Tibial nerve (tissue), 4 donors: ENCODE measurements around the gene GLB1L2. TPM values are rescaled to one million over a fixed set of nuclear protein-coding genes. Genes with fewer than 3 reads are reported as not detected.

Experiments used
- DNase-seq, 2 donors: peaks; one replicate each; pipeline ENCODE4 v3.0.0-alpha.2; 2019; ENCODE audit warnings: low spot score in 2 of 2
- H3K27ac ChIP-seq, 4 donors: fragments of 200-600 bp; sonication (generic) in 3 of 4; one replicate each; pipeline ENCODE4 v1.5.1; 2017 to 2019; ENCODE audit warnings: mild to moderate bottlenecking in 1 of 4
- H3K27me3 ChIP-seq, 2 donors: fragments of 200-600 bp; sonication (generic) in 1 of 2; one replicate each; pipeline versions ENCODE4 v1.5.1 to v1.6.0; 2017 to 2019
- H3K36me3 ChIP-seq, 3 donors: fragments of 200-600 bp; sonication (generic); one replicate each; pipeline ENCODE4 v1.5.1; 2018 to 2019
- H3K4me1 ChIP-seq, 4 donors: fragments of 200-600 bp; sonication (generic) in 3 of 4; one replicate each; pipeline ENCODE4 v1.5.1; 2017 to 2019
- H3K4me3 ChIP-seq, 4 donors: fragments of 200-600 bp; sonication (generic) in 3 of 4; one replicate each; pipeline ENCODE4 v1.5.1; 2017 to 2019; ENCODE audit warnings: mild to moderate bottlenecking in 1 of 4, moderate library complexity in 1 of 4
- H3K9me3 ChIP-seq, 4 donors: fragments of 200-600 bp; sonication (generic) in 3 of 4; one replicate each; pipeline ENCODE4 v1.5.1; 2017 to 2019
- EP300 ChIP-seq, 2 donors: sonication (generic); formaldehyde crosslinking; IDR thresholded peaks; one replicate each; pipeline ENCODE4 v1.6.1; 2017; ENCODE audit warnings: antibody characterized with exemption in 2 of 2, mild to moderate bottlenecking in 1 of 2
- POLR2A ChIP-seq, 2 donors: fragments of 450-650 bp; IDR thresholded peaks; one replicate each; pipeline ENCODE4 v1.6.1; 2017; ENCODE audit warnings: antibody characterized with exemption in 2 of 2, mild to moderate bottlenecking in 2 of 2, moderate library complexity in 2 of 2
- WGBS, 2 donors: methylation state at CpG; one replicate each; pipeline ENCODE4 v1.1.5; 2018; 5-methylcytosine and 5-hydroxymethylcytosine counted together
- total RNA-seq, 4 donors: library from RNA; depleted of rRNA; stranded (reverse); fragments of >200 nt; gene quantifications; one replicate each; pipeline ENCODE4 v1.1.0, GENCODE V29; 2016
- TF ChIP-seq, protein P1 (sequence below), 5 experiments: fragments of 200-600 bp in 3 of 5; fragments of 450-650 bp in 2 of 5; sonication (generic) in 3 of 5; IDR thresholded peaks; one replicate each; pipeline ENCODE4 v1.5.1; 2016 to 2019; ENCODE audit warnings: antibody characterized with exemption in 5 of 5, mild to moderate bottlenecking in 3 of 5, moderate library complexity in 2 of 5

The GLB1L2 gene
- total RNA-seq, 4 donors from 2014 or later = 2.0 to 8.1 (median 5.6) TPM

DNA sequence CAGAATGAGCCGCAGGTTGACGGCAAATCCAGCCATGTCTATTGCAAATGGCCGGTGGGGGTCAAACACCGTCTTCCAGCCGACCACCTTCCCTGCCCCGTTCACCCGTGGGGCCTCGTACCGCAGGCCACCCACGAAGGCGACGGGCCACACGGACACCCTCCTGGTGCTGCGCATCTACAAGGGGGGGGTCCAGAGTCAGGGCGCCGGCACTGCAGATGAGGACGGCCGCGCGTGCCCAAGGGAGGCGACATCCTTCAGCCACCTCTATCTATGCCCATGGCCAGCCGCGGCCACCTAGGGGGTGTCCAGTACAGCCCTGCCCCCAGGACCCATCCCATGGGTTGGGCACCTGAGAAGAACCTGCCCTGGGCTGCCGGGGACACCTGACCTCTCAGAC lies 51.0 kb downstream of the GLB1L2 start:
- TF ChIP-seq, protein P1, sequence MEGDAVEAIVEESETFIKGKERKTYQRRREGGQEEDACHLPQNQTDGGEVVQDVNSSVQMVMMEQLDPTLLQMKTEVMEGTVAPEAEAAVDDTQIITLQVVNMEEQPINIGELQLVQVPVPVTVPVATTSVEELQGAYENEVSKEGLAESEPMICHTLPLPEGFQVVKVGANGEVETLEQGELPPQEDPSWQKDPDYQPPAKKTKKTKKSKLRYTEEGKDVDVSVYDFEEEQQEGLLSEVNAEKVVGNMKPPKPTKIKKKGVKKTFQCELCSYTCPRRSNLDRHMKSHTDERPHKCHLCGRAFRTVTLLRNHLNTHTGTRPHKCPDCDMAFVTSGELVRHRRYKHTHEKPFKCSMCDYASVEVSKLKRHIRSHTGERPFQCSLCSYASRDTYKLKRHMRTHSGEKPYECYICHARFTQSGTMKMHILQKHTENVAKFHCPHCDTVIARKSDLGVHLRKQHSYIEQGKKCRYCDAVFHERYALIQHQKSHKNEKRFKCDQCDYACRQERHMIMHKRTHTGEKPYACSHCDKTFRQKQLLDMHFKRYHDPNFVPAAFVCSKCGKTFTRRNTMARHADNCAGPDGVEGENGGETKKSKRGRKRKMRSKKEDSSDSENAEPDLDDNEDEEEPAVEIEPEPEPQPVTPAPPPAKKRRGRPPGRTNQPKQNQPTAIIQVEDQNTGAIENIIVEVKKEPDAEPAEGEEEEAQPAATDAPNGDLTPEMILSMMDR (IDR thresholded peaks at IDR 0.05) = no peak
- TF ChIP-seq POLR2A (IDR thresholded peaks at IDR 0.05) (no peak), EP300 (IDR thresholded peaks at IDR 0.05) (no peak)
- WGBS, 2 donors = 89 to 94% methylated on average over 11 to 23 of the region's 24 CpGs
- Histone ChIP-seq H3K27ac (no peak overlapping the region), H3K27me3 (no peaks in the 10 kb centered on the region), H3K4me1 (no peaks in the 10 kb centered on the region), H3K36me3 (peaks cover 0 to 62% (median 0%) of the 10 kb centered on the region in 3 donors), H3K9me3 (peaks cover 0 to 4% (median 0%) of the 10 kb centered on the region in 4 donors), H3K4me3 (no peak overlapping the region)
- no peak for DNase-seq

DNA sequence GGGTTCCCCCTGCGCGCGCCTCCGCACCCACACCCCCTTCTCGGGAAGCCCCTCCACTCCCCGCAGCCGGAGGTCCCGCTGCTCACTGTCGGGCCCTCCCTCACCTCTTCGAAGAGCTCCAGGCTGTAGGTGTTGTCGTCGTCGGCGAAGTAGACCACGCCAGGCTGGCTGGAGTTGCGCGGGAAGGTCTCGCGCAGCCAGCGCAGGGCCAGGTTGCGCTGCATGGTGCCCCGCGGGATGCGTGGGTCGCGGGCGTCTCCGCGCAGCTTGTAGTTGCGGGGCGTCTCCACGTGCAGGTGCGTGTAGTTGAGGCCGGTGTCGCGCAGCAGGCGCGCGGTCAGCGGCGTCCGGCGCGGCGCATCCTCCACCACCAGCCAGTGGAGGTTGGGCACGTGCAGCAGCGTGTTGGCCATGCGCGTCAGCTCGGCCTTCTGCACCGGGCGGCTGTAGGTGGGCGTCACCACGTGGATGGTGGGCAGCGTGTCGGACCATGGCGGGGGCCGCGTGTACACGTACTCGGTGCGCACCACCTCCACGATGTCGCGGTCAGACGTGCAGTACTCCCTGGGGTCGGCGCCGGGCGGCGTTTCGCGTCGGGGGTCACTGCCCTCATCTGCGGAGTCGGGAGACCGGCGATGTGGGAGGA lies 51.9 kb downstream of the GLB1L2 start:
- Histone ChIP-seq H3K4me3 (no peak overlapping the region), H3K9me3 (peaks cover 0 to 4% (median 0%) of the 10 kb centered on the region in 4 donors), H3K4me1 (no peaks in the 10 kb centered on the region), H3K36me3 (peaks cover 0 to 59% (median 0%) of the 10 kb centered on the region in 3 donors), H3K27ac (no peak overlapping the region), H3K27me3 (no peaks in the 10 kb centered on the region)
- no peak for DNase-seq
- WGBS, 2 donors = 95 to 96% methylated on average over 29 to 71 of the region's 78 CpGs
- TF ChIP-seq EP300 (IDR thresholded peaks at IDR 0.05) = no peak
- TF ChIP-seq POLR2A (IDR thresholded peaks at IDR 0.05) = no peak
- TF ChIP-seq, protein P1 (IDR thresholded peaks at IDR 0.05) = no peak

DNA sequence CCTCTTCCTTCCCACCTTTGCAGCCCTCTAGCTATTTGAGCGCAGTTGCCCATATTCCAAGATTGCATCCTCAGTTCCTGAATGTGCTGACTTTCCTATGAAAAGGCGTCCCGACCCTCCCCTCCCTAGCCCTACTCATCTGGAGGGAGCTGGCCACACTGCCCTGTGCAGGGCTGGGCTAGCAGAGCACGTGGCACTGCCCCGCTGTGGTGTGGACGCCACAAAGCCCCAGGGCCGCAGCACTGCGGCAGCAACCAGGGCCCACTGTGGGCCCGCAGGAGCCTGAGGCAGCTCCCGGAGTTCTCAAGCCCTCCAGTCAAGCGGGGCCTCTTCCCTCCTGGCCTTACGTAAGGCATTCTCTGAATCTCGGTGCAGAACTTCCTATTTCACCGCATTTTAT lies 52.6 kb downstream of the GLB1L2 start:
- Histone ChIP-seq H3K36me3 (peaks cover 0 to 52% (median 0%) of the 10 kb centered on the region in 3 donors), H3K4me1 (no peaks in the 10 kb centered on the region), H3K4me3 (no peak overlapping the region), H3K9me3 (no peaks in the 10 kb centered on the region), H3K27me3 (no peaks in the 10 kb centered on the region), H3K27ac (no peak overlapping the region)
- 89 to 92% methylated on average over 14 of the region's 14 CpGs for WGBS, 2 donors
- TF ChIP-seq EP300 (IDR thresholded peaks at IDR 0.05) (no peak), POLR2A (IDR thresholded peaks at IDR 0.05) (no peak)
- TF ChIP-seq, protein P1 (IDR thresholded peaks at IDR 0.05) = no peak
- DNase-seq = no peak

DNA sequence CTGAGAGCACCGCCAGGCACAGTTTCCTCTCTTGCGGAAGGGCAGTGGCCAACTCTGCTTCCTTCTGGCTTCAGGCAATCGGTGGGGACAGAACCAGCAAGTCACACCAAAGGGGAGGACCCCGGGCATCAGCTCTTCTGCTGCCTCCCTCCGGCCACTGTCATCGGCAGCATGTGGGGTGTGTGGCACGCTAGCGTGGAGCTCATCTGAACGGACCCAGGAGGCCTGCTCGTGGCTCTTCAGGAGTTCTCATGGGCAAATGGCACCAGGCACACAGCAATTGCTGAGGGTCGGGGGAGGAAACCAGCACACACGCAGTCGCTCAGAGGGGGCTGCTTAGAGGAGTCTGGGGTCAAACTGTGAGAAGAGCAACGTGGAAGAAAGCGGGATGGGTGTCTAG lies 53.4 kb downstream of the GLB1L2 start:
- TF ChIP-seq, protein P1 (IDR thresholded peaks at IDR 0.05) = no peak
- no peak for TF ChIP-seq EP300 (IDR thresholded peaks at IDR 0.05)
- TF ChIP-seq POLR2A (IDR thresholded peaks at IDR 0.05) = no peak
- DNase-seq = no peak
- no peaks in the 10 kb centered on the region for H3K9me3 ChIP-seq
- no peaks in the 10 kb centered on the region for H3K4me1 ChIP-seq
- 86 to 88% methylated on average over 15 of the region's 15 CpGs for WGBS, 2 donors
- H3K27me3 ChIP-seq = no peaks in the 10 kb centered on the region
- no peak overlapping the region for H3K4me3 ChIP-seq
- peaks cover 0 to 44% (median 0%) of the 10 kb centered on the region in 3 donors for H3K36me3 ChIP-seq
- no peak overlapping the region for H3K27ac ChIP-seq

DNA sequence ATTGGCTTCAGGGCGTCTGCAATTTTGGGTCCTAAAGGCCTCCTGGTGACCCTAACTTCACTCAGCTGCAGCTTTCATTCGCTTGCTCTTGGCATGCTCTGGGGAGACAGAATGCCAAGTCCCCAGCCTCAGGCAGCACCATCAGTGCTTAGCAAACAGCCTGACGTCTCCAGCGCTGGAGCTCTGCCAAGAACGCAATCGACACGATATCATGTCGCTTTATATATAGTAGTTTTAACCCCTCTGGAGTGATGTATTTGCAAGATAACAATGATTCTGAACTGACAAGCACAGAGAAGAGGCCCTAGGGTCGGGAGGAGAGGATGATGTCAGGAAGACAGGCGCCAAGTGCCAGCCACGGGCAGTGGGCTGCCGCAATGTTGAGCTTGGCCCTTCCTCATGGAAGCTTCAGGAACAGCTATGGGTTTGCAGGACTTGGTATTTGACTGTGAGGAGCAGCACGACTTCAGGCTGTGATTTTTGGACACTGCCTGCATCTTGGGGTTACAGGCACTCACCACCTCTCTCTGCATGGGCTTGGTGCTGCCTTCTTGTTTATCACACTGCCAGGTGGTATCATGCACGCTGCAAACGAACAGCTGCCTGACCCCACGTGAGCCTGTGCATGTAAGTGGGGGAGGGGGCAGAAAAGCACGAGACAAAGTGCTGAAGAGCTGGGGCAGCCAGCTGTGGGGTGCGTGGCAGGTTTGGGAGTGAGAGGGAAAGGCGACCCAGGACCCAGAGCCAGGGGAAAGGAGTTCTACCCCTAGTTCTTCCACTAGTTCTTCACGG lies 54.2 kb downstream of the GLB1L2 start:
- TF ChIP-seq, protein P1 (IDR thresholded peaks at IDR 0.05) = no peak
- no peak for TF ChIP-seq EP300 (IDR thresholded peaks at IDR 0.05)
- TF ChIP-seq POLR2A (IDR thresholded peaks at IDR 0.05) = no peak
- no peaks in the 10 kb centered on the region for H3K9me3 ChIP-seq
- no peak for DNase-seq
- 52% methylated on average over 20 of the region's 20 CpGs for WGBS, 2 donors
- H3K27me3 ChIP-seq = no peaks in the 10 kb centered on the region
- no peak overlapping the region for H3K4me3 ChIP-seq
- no peaks in the 10 kb centered on the region for H3K4me1 ChIP-seq
- H3K36me3 ChIP-seq = peaks cover 0 to 36% (median 0%) of the 10 kb centered on the region in 3 donors
- no peak overlapping the region for H3K27ac ChIP-seq
